Tibial artery (tissue), 4 donors: Measurements from ENCODE around the gene TRIM63.

ENCODE experiments used
- DNase-seq, 2 donors: peaks; one replicate each; pipeline ENCODE4 v3.0.0-alpha.2; 2019
- H3K27ac ChIP-seq, 2 donors: fragments of 200-600 bp; sonication (generic) in 1 of 2; 1 replicate in 1 of 2; 2 replicates in 1 of 2; pipeline ENCODE4 v1.5.1; 2018 to 2019; ENCODE audit warnings: mild to moderate bottlenecking in 1 of 2
- H3K27me3 ChIP-seq, 2 donors: fragments of 200-600 bp; sonication (generic) in 1 of 2; one replicate each; pipeline versions ENCODE4 v1.5.1 to v1.6.0; 2016 to 2019
- H3K36me3 ChIP-seq, 3 donors: fragments of 200-600 bp; sonication (generic) in 2 of 3; one replicate each; pipeline ENCODE4 v1.5.1; 2016 to 2019; ENCODE audit warnings: mild to moderate bottlenecking in 2 of 3
- H3K4me1 ChIP-seq, 4 donors: fragments of 200-600 bp; sonication (generic) in 2 of 4; 1 replicate in 3 of 4; 2 replicates in 1 of 4; pipeline ENCODE4 v1.5.1; 2016 to 2019
- H3K4me3 ChIP-seq, 2 donors: fragments of 200-600 bp; sonication (generic) in 1 of 2; 1 replicate in 1 of 2; 2 replicates in 1 of 2; pipeline ENCODE4 v1.5.1; 2018 to 2019; ENCODE audit warnings: mild to moderate bottlenecking in 2 of 2
- H3K9me3 ChIP-seq, 3 donors: fragments of 200-600 bp; sonication (generic) in 1 of 3; one replicate each; pipeline ENCODE4 v1.5.1; 2016 to 2019
- intact Hi-C: fragments of 100-400 bp; cut with DNase I; formaldehyde crosslinking; loops from one replicate; pipeline ENCODE4 v1.15.0; 2023; ENCODE audit warnings: low total_unique reads
- TF ChIP-seq, protein P1 (sequence below), 2 experiments: fragments of 200-600 bp in 1 of 2; fragments of 450-650 bp in 1 of 2; IDR thresholded peaks; one replicate each; pipeline ENCODE4 v1.5.1; 2017 to 2019; ENCODE audit warnings: antibody characterized with exemption in 2 of 2, mild to moderate bottlenecking in 1 of 2, moderate library complexity in 1 of 2

Gene TRIM63

DNA sequence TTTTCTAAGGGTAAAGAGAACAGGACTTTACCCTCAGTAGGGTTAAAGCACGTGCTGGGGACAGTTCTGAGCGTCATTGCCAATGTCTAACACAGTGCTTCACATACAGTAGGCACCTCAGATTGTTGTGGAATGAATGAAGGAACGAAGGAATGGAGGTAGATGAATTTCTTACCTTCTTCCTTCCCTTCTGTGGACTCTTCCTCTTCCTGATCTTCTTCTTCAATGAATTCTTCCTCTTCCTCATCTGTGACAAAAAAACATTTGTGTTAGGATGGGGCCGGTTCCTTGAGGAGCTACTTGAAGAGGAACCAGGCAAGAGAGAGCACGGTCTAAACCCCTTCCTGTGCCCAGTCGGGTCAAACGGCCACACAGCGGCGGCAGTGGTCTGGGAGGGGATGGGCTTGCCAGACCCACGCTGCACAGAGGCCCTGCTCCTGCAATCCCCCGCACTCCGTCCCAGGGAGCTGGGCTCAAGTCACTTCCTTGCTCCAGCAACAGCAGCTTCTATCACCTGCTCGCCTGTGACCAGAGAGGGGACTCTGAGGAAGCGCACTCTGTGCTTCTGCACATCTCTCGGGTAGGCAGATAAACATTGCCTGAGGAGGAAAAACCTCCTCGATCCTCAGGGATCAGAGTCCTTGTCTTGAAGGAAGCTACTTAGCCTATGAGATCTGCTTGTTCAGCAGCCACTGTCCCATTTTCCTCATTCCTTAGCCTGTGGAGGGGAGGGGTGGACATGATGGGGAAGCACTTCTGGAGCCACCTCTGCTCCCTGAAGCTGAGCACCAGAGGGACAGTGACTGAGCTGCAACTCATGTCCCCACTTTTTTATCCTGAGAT, 13.5 kb downstream of the TRIM63 start:
- Histone ChIP-seq H3K27ac (no peak overlapping the region), H3K4me1 (no peaks in the 10 kb centered on the region), H3K27me3 (peaks cover 0 to 22% of the 10 kb centered on the region in 2 donors), H3K4me3 (no peak overlapping the region), H3K9me3 (no peaks in the 10 kb centered on the region), H3K36me3 (no peaks in the 10 kb centered on the region)
- TF ChIP-seq, protein P1, sequence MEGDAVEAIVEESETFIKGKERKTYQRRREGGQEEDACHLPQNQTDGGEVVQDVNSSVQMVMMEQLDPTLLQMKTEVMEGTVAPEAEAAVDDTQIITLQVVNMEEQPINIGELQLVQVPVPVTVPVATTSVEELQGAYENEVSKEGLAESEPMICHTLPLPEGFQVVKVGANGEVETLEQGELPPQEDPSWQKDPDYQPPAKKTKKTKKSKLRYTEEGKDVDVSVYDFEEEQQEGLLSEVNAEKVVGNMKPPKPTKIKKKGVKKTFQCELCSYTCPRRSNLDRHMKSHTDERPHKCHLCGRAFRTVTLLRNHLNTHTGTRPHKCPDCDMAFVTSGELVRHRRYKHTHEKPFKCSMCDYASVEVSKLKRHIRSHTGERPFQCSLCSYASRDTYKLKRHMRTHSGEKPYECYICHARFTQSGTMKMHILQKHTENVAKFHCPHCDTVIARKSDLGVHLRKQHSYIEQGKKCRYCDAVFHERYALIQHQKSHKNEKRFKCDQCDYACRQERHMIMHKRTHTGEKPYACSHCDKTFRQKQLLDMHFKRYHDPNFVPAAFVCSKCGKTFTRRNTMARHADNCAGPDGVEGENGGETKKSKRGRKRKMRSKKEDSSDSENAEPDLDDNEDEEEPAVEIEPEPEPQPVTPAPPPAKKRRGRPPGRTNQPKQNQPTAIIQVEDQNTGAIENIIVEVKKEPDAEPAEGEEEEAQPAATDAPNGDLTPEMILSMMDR (IDR thresholded peaks at IDR 0.05) = no peak
- intact Hi-C loops = no loop called here
- no peak for DNase-seq

DNA sequence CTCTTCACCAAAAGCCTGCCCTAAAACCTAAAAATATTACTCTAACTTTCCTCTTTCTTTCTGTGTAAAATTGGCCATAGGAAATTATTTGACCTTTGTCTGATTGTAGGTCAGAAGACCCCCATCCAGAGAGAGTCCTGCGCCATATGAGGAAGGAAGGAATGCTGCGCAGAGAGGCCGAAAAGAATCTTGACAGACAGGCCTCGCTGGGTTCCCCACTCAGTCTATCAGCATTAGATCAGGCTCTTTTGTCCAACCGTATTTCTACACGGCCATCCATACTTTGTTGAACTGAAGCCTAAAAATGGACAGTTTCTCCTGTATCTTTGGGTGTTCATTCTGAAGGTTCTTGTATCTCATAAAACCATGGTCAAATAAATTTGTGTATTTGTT, 17.2 kb downstream of the TRIM63 start:
- intact Hi-C loops = no loop called here
- H3K27me3 ChIP-seq = peaks cover 2 to 48% of the 10 kb centered on the region in 2 donors

DNA sequence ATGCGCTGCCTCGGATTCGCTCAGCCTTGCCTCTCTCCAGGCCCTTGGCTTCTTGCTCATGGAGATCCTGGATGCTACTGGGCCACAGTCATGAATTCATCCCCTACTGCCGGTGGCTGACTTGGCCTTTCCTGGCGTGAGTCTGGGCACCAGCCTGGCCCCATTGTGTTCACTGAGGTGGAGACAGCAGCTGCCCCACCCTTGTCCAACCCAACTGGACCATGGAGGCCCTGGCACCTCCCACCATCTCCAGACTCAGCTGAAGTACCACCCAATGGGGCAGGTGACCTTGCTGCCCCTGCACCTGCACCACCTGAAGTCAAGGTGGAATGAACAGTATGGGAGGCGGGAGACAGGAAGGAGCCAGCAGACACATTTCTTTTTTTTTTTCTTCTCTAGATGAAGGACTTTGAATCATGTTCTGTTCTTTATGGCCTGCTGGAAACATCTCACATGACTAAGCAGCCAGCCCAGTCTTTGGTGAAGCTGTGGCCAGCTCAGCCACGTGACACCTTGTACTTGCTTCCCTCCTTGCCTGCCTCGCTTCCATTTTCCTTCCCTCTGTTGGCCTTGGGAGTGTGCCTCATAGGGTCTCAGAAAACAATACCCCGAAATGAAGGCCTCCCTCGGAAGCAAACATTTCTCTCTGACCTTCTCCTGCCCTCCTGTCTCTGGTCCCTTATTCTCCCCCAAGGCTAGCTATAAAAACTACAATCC, 17.7 kb downstream of the TRIM63 start:
- TF ChIP-seq, protein P1 (IDR thresholded peaks at IDR 0.05) = no peak
- H3K4me1 ChIP-seq = peaks cover 0 to 18% (median 12%) of the 10 kb centered on the region in 4 donors
- no peak for DNase-seq
- peaks cover 3 to 54% of the 10 kb centered on the region in 2 donors for H3K27me3 ChIP-seq
- intact Hi-C loops = no loop called here
- no peak overlapping the region for H3K27ac ChIP-seq
- no peaks in the 10 kb centered on the region for H3K9me3 ChIP-seq
- no peak overlapping the region for H3K4me3 ChIP-seq
- no peaks in the 10 kb centered on the region for H3K36me3 ChIP-seq

More for the DNA sequence above, 17.2 kb downstream of the TRIM63 start:
- DNase-seq = no peak
- no peaks in the 10 kb centered on the region for H3K36me3 ChIP-seq
- H3K4me3 ChIP-seq = no peak overlapping the region
- H3K27ac ChIP-seq = no peak overlapping the region
- TF ChIP-seq, protein P1 (IDR thresholded peaks at IDR 0.05) = no peak
- no peaks in the 10 kb centered on the region for H3K9me3 ChIP-seq
- peaks cover 0 to 17% (median 12%) of the 10 kb centered on the region in 4 donors for H3K4me1 ChIP-seq

DNA sequence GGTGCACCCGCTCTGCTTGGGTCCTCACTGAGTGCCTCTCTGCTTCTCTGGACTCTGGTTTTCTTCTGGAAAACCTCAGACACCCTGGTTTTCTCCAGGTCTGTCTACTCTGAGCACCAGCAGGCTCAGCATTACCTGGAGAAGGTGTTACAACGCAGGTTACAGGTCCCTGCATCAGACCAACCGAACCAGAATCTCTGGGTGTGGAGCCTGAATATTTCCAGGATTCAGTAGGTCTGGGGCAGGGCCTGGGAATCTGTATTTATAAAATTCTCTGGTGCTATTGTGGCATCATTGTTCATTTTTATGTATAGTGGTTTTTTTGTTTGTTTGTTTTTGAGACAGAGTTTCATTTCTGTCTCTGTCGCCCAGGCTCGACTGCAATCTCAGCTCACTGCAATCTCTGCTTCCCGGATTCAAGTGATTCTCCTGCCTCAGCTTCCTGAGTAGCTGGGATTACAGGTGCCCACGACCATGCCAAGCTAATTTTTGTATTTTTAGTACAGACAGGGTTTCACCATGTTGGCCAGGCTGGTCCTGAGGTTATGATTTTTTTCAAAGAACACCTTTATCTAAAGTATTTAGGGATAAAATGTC, 20.1 kb downstream of the TRIM63 start:
- no peak overlapping the region for H3K4me3 ChIP-seq
- intact Hi-C loops = no loop called here
- H3K27me3 ChIP-seq = peaks cover 3 to 63% of the 10 kb centered on the region in 2 donors
- peaks cover 0 to 18% (median 12%) of the 10 kb centered on the region in 4 donors for H3K4me1 ChIP-seq
- DNase-seq = no peak
- no peaks in the 10 kb centered on the region for H3K36me3 ChIP-seq
- H3K27ac ChIP-seq = no peak overlapping the region
- TF ChIP-seq, protein P1 (IDR thresholded peaks at IDR 0.05) = no peak
- H3K9me3 ChIP-seq = no peaks in the 10 kb centered on the region

DNA sequence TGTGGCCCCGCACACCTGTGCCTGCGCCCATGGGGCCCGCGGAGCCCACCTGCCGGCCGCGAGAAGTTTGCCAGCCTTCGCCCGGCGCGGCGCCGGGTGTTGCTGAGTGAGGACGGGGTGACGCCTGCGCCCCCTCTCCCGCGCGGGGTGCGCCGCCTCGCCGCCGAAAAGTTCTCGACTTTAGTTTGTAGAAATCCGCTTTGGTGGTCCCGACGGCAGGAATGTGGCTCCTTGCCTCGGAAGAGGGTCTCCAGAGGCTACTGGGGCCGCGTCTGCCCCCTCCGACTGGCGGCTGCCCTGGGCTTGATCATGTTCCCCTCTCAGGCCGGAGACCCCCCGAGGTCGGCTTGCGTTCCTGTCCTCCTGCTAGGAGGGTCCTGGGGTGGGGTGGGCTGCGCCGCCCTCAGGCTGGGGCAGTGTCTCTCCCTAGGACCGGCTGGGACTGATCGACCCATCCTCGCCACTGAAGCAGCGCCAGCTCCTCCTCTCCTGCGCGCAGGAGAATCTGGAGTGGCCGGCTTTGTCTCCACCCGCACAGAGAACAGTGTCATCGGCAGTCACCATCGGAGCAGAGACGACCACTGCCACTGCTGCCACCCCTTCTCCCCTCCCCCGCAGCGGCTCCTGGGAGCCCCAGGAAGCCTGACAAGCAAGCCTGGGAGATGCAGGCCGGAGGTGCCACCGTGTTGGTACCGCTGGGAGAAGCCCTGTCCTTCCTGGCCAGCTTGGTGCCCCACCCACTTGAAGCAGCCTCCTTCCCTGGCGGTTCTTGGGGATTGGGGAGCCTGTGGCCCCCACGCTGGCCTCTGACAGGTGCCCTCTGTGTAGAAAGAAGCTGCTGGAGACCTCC, 21.0 kb downstream of the TRIM63 start:
- TF ChIP-seq, protein P1 (IDR thresholded peaks at IDR 0.05) = no peak
- Histone ChIP-seq H3K36me3 (no peaks in the 10 kb centered on the region), H3K9me3 (no peaks in the 10 kb centered on the region), H3K27me3 (peaks cover 3 to 64% of the 10 kb centered on the region in 2 donors), H3K27ac (no peak overlapping the region), H3K4me3 (no peak overlapping the region), H3K4me1 (peaks cover 0 to 18% (median 12%) of the 10 kb centered on the region in 4 donors)
- DNase-seq = no peak
- intact Hi-C loops = no loop called here
